Endothelial cell (in vitro differentiated cells): ENCODE data around the gene CALHM1. TPM values are rescaled to one million over a fixed set of nuclear protein-coding genes. Genes with fewer than 3 reads are reported as not detected.
A peak's percentile ranks its signal among the peaks of the same experiment; 100 is the strongest.

ENCODE experiments used
- DNase-seq: peaks from one replicate; pipeline ENCODE4 v3.0.0; 2021; ENCODE audit warnings: low spot score
- H3K27ac Mint-ChIP-seq: one replicate; pipeline ENCODE4 v1.8.0; 2021; ENCODE audit warnings: mixed read lengths, inconsistent platforms; ENCODE audit not compliant: unreplicated experiment
- H3K27me3 Mint-ChIP-seq: one replicate; pipeline ENCODE4 v1.8.0; 2021; ENCODE audit warnings: mild to moderate bottlenecking, moderate library complexity, mixed read lengths, inconsistent platforms; ENCODE audit not compliant: unreplicated experiment
- H3K36me3 Mint-ChIP-seq: one replicate; pipeline ENCODE4 v1.8.0; 2021; ENCODE audit warnings: mild to moderate bottlenecking, low read depth, mixed read lengths, inconsistent platforms; ENCODE audit not compliant: unreplicated experiment
- H3K4me1 Mint-ChIP-seq: one replicate; pipeline ENCODE4 v1.8.0; 2021; ENCODE audit warnings: mild to moderate bottlenecking, mixed read lengths, inconsistent platforms; ENCODE audit not compliant: unreplicated experiment
- H3K4me3 Mint-ChIP-seq: one replicate; pipeline ENCODE4 v1.8.0; 2021; ENCODE audit warnings: mild to moderate bottlenecking, mixed read lengths, inconsistent platforms; ENCODE audit not compliant: unreplicated experiment
- H3K9me3 Mint-ChIP-seq: one replicate; pipeline ENCODE4 v1.8.0; 2021; ENCODE audit warnings: mixed read lengths, inconsistent platforms; ENCODE audit not compliant: unreplicated experiment
- CTCF ChIP-seq: fragments of 200-600 bp; sonication (generic); IDR thresholded peaks from one replicate; pipeline ENCODE4 v1.5.0; 2021; ENCODE audit warnings: antibody characterized with exemption; ENCODE audit not compliant: unreplicated experiment
- total RNA-seq: library from RNA; stranded (reverse); fragmentation: NEBNext Ultra II Directional; extraction: Animal tissue kit (Norgen Biotek cat#: 25700); gene quantifications from one replicate; pipeline ENCODE4 v1.2.1, GENCODE V29; 2021; ENCODE audit not compliant: unreplicated experiment

The CALHM1 gene
- total RNA-seq, 1 donor from 2014 or later: not detected

GRCh38 chr10:103475437-103475836, 16.7 kb upstream of the CALHM1 start:
- H3K9me3 Mint-ChIP-seq: no peaks in the 10 kb centered on the region
- H3K27me3 Mint-ChIP-seq: peaks cover 5% of the 10 kb centered on the region
- peak overlapping the region; percentile 25 for H3K4me3 Mint-ChIP-seq
- no peak for TF ChIP-seq CTCF
- no peak for DNase-seq
- H3K4me1 Mint-ChIP-seq: no peaks in the 10 kb centered on the region
- H3K27ac Mint-ChIP-seq: no peak overlapping the region
- no peaks in the 10 kb centered on the region for H3K36me3 Mint-ChIP-seq

GRCh38 chr10:103474077-103474476, 15.4 kb upstream of the CALHM1 start:
- no peak overlapping the region for H3K4me3 Mint-ChIP-seq
- DNase-seq: no peak
- no peaks in the 10 kb centered on the region for H3K9me3 Mint-ChIP-seq
- no peaks in the 10 kb centered on the region for H3K4me1 Mint-ChIP-seq
- no peak for TF ChIP-seq CTCF
- no peaks in the 10 kb centered on the region for H3K36me3 Mint-ChIP-seq
- no peak overlapping the region for H3K27ac Mint-ChIP-seq
- H3K27me3 Mint-ChIP-seq: peaks cover 4% of the 10 kb centered on the region

GRCh38 chr10:103473261-103473671, 14.6 kb upstream of the CALHM1 start:
- Mint-ChIP-seq H3K9me3 (no peaks in the 10 kb centered on the region), H3K4me1 (no peaks in the 10 kb centered on the region), H3K36me3 (no peaks in the 10 kb centered on the region), H3K27me3 (peaks cover 4% of the 10 kb centered on the region), H3K27ac (no peak overlapping the region), H3K4me3 (no peak overlapping the region)
- no peak for DNase-seq
- TF ChIP-seq CTCF: no peak

- no peaks in the 10 kb centered on the region for H3K36me3 Mint-ChIP-seq
- no peaks in the 10 kb centered on the region for H3K27me3 Mint-ChIP-seq
- peaks cover 6% of the 10 kb centered on the region for H3K4me1 Mint-ChIP-seq
- no peaks in the 10 kb centered on the region for H3K9me3 Mint-ChIP-seq
- DNase-seq: no peak
- no peak overlapping the region for H3K4me3 Mint-ChIP-seq
- H3K27ac Mint-ChIP-seq: no peak overlapping the region
- no peak for TF ChIP-seq CTCF
Observed at GRCh38 chr10:103472005-103472404, 13.3 kb upstream of the CALHM1 start.

GRCh38 chr10:103470761-103471653, 12.3 kb upstream of the CALHM1 start:
- no peak for DNase-seq
- TF ChIP-seq CTCF: no peak
- no peak overlapping the region for H3K27ac Mint-ChIP-seq
- H3K4me3 Mint-ChIP-seq: no peak overlapping the region
- H3K4me1 Mint-ChIP-seq: peaks cover 6% of the 10 kb centered on the region
- no peaks in the 10 kb centered on the region for H3K36me3 Mint-ChIP-seq
- no peaks in the 10 kb centered on the region for H3K9me3 Mint-ChIP-seq
- peaks cover 2% of the 10 kb centered on the region for H3K27me3 Mint-ChIP-seq
